Heart right ventricle (tissue), 16 donors: ENCODE data around the gene FGD4. TPM values are rescaled to one million over a fixed set of nuclear protein-coding genes. Genes with fewer than 3 reads are reported as not detected.
A peak's percentile ranks its signal among the peaks of the same experiment; 100 is the strongest.
"Not testable (repeated sequence)": the region's sequence is repeated elsewhere in the genome, so short reads cannot be mapped to it uniquely, and the experiment has no call there.

Experiments used
- ATAC-seq, 8 donors: fragments of 200-7000 bp; cut with Tn5 transposase; one replicate each; pipeline ENCODE4 v1.9.1; 2020; ENCODE audit warnings: mild to moderate bottlenecking in 8 of 8, moderate library complexity in 8 of 8, moderate number of reproducible peaks in 1 of 8
- DNase-seq, 2 donors: peaks; one replicate each; pipeline ENCODE4 v3.0.0-alpha.2; 2020
- H3K27ac ChIP-seq, 10 donors: fragments of 200-600 bp; sonication (generic) in 2 of 10; one replicate each; pipeline versions ENCODE4 v1.5.0 to v1.8.0; 2020 to 2022; ENCODE audit warnings: mild to moderate bottlenecking in 3 of 10
- H3K27me3 ChIP-seq, 7 donors: fragments of 200-600 bp; one replicate each; pipeline ENCODE4 v1.8.0; 2021 to 2022; ENCODE audit warnings: mild to moderate bottlenecking in 2 of 7
- H3K36me3 ChIP-seq, 9 donors: fragments of 200-600 bp; sonication (generic) in 1 of 9; one replicate each; pipeline versions ENCODE4 v1.5.0 to v1.8.0; 2020 to 2022; ENCODE audit warnings: mild to moderate bottlenecking in 2 of 9
- H3K4me1 ChIP-seq, 9 donors: fragments of 200-600 bp; sonication (generic) in 1 of 9; one replicate each; pipeline versions ENCODE4 v1.5.0 to v1.8.0; 2020 to 2022; ENCODE audit warnings: mild to moderate bottlenecking in 4 of 9
- H3K4me3 ChIP-seq, 10 donors: fragments of 200-600 bp; sonication (generic) in 2 of 10; one replicate each; pipeline versions ENCODE4 v1.5.0 to v1.8.0; 2020 to 2022; ENCODE audit warnings: mild to moderate bottlenecking in 7 of 10, moderate library complexity in 2 of 10
- H3K9me3 ChIP-seq, 11 donors: fragments of 200-600 bp in 10 of 11; sonication (generic) in 2 of 11; one replicate each; pipeline versions ENCODE4 v1.5.0 to v1.8.0; 2013 to 2022; ENCODE audit warnings: mild to moderate bottlenecking in 2 of 11, control low read depth in 1 of 11, moderate library complexity in 1 of 11
- CTCF ChIP-seq, 9 donors: fragments of 200-600 bp; sonication (generic) in 2 of 9; IDR thresholded peaks; one replicate each; pipeline versions ENCODE4 v1.5.0 to v1.8.0; 2021 to 2022; ENCODE audit warnings: antibody characterized with exemption in 9 of 9, mild to moderate bottlenecking in 5 of 9, moderate library complexity in 1 of 9
- WGBS, 2 donors: extraction: QIAGEN DNeasy Blood & Tissue Kit; methylation state at CpG; one replicate each; pipeline ENCODE4 v1.1.7; 2013; ENCODE audit warnings: inconsistent platforms in 1 of 2; 5-methylcytosine and 5-hydroxymethylcytosine counted together
- intact Hi-C, 10 donors: fragments of 100-400 bp; cut with DNase I; formaldehyde crosslinking; loops; one replicate each; pipeline versions ENCODE4 v1.11.1 to v1.14.2; 2022
- polyA plus RNA-seq, 2 donors: library from polyadenylated mRNA; stranded (reverse); fragments of 200-250 nt; gene quantifications; one replicate each; pipeline ENCODE4 v1.2.3, GENCODE V29; 2013
- total RNA-seq, 10 donors: library from RNA; stranded (reverse); fragmentation: NEBNext Ultra II Directional in 3 of 10; extraction: Animal tissue kit (Norgen Biotek cat#: 25700) in 3 of 10; gene quantifications; one replicate each; pipeline versions ENCODE4 v1.2.1 to v1.2.4, GENCODE V29; 2021 to 2023
- donor health status: Arrhythmogenic right ventricular cardiomyopathy.
- donor health status: ischemic (EF 13 %, LVEDD 7.1; RV severe dilation, severe dysfunction).
- donor health status: healthy with polysubstance abuse.
- donor health status: DM: no; HTN: yes; CAD: no.
- donor health status: DM: no; HTN: no; CAD: no.
- donor health status: ischemic (EF 25% LVEDD 6.9; RV normal size, moderate dysfunction).
- donor health status: ischemic (EF 25% LVEDD 5.7; RV mildly dilated, moderate dysfunction).
- donor health status: healthy.
- donor health status: DM: yes; HTN: yes; CAD: no.
- donor health status: Ischemic cardiomyopathy.
- donor health status: ischemic (EF 35%, LVEDD 5.7; RV mildly dilated, moderate dysfunction).
- donor health status: nonischemic (EF 11% LVEDD 7.7; RV severe dilation, severe dysfunction).
- donor health status: DM: yes; HTN: yes; CAD: no.
- donor health status: PGD.
- donor health status: ischemic (EF 29% LVEDD 5.4; RV normal size, mild dysfunction).
- donor health status: nonischemic (EF 23%, LVEDD 6.1; RV moderate dilation, normal function).

The FGD4 gene
- total and polyA plus RNA-seq, 12 donors, result 2.6 to 36.9 (median 25.5) TPM

DNA sequence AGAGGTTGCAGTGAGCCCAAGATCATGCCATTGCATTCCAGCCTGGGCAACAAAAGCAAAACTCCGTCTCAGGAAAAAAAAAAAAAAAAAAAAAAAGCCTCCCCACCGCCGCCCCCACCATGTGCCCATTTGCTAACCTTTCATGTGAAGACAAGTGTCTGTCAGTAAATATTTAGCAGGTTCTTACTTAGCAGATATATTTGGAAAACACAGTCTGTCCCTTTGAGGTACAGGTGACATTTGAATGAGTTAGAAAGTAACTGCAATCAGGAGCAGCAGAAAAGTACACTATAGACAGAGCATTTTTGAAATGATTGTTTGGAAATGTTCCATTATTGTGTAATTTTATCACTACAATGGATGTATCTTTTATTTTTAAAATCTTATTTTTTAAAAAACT is 119.7 kb downstream of the FGD4 start:
- Histone ChIP-seq H3K4me3 (no peak overlapping the region), H3K4me1 (peaks cover 13 to 62% (median 43%) of the 10 kb centered on the region in 9 donors), H3K27me3 (no peaks in the 10 kb centered on the region), H3K27ac (no peak overlapping the region), H3K36me3 (no peaks in the 10 kb centered on the region), H3K9me3 (no peaks in the 10 kb centered on the region)
- intact Hi-C loops, result no loop called here
- ATAC-seq (peak in 1 of 8 donors; percentile 14), DNase-seq (no peak)
- TF ChIP-seq CTCF (IDR thresholded peaks at IDR 0.05), result no peak
- WGBS, 2 donors, result 61 to 74% methylated on average over 3 of the region's 3 CpGs

GRCh38 chr12:32522331-32523221 is 123.2 kb downstream of the FGD4 start:
- Histone ChIP-seq H3K4me3 (peak overlapping the region in 4 of 10 donors; percentile 4 to 27 (median 10)), H3K9me3 (no peaks in the 10 kb centered on the region), H3K36me3 (no peaks in the 10 kb centered on the region), H3K4me1 (peaks cover 9 to 43% (median 29%) of the 10 kb centered on the region in 9 donors), H3K27me3 (no peaks in the 10 kb centered on the region), H3K27ac (peak overlapping the region; percentile 38 to 84 (median 70))
- ATAC-seq, result peak in 6 of 8 donors; percentile 50 to 72 (median 62)
- WGBS, 2 donors, result 29 to 49% methylated on average over 5 of the region's 5 CpGs
- intact Hi-C loops, result no loop called here
- no peak for DNase-seq
- TF ChIP-seq CTCF (IDR thresholded peaks at IDR 0.05), result no peak

GRCh38 chr12:32525802-32526201 is 126.4 kb downstream of the FGD4 start:
- 86 to 91% methylated on average over 19 to 20 of the region's 20 CpGs for WGBS, 2 donors
- H3K27ac ChIP-seq, ATAC-seq, intact Hi-C loops, H3K27me3 ChIP-seq, H3K9me3 ChIP-seq, H3K36me3 ChIP-seq, H3K4me3 ChIP-seq, DNase-seq: not testable (repeated sequence)
- H3K4me1 ChIP-seq, result peaks cover 9 to 37% (median 27%) of the 10 kb centered on the region in 9 donors

- H3K36me3 ChIP-seq, H3K4me3 ChIP-seq, intact Hi-C loops, H3K9me3 ChIP-seq, H3K27me3 ChIP-seq, DNase-seq, H3K27ac ChIP-seq, ATAC-seq: not testable (repeated sequence)
- peaks cover 9 to 31% (median 22%) of the 10 kb centered on the region in 9 donors for H3K4me1 ChIP-seq
- 81 to 90% methylated on average over 9 of the region's 9 CpGs for WGBS, 2 donors
Measured at GRCh38 chr12:32526343-32526742, 127.0 kb downstream of the FGD4 start.

DNA sequence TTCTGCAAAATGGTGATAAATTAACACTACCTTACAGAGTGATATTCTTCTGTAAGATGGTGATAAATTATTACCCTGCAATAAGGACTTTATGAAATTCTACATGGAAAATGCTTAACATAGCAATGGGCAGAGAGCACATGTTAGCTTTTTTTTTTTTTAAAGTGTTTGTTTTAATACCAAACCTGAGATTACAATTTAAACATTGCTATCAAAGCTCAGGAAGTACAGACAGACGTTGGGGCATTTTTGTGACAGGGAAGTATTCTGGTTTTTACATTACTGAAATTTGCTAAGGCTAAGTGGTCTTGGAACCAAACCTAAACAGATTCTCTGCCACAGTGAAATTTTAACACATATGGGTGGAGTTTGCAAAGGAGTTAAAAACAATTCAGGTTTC is 133.1 kb downstream of the FGD4 start:
- Histone ChIP-seq H3K4me1 (peaks cover 0 to 52% (median 46%) of the 10 kb centered on the region in 9 donors), H3K9me3 (peaks cover 0 to 6% (median 0%) of the 10 kb centered on the region in 11 donors), H3K27ac (peak overlapping the region in 3 of 10 donors; percentile 74 to 89 (median 75)), H3K36me3 (no peaks in the 10 kb centered on the region), H3K27me3 (no peaks in the 10 kb centered on the region), H3K4me3 (no peak overlapping the region)
- ATAC-seq, result no peak
- DNase-seq, result no peak
- intact Hi-C loops, result loop anchor here in 3 of 10 donors (5.0 kb wide), 2 partner anchors 35 to 75 kb away; no protein-coding TSS in a partner anchor
- no peak for TF ChIP-seq CTCF (IDR thresholded peaks at IDR 0.05)
- 19 to 58% methylated on average over 1 of the region's 1 CpG for WGBS, 2 donors
